ENCODE results near the gene REM2.
"Not testable (repeated sequence)": the region's sequence is repeated elsewhere in the genome, so short reads cannot be mapped to it uniquely, and the experiment has no call there.

Gene REM2

GRCh38 chr14:22897357-22897756, 14.3 kb downstream of the REM2 start:
- no peak for DNase-seq (ENCODE audit: low spot score)

DNA sequence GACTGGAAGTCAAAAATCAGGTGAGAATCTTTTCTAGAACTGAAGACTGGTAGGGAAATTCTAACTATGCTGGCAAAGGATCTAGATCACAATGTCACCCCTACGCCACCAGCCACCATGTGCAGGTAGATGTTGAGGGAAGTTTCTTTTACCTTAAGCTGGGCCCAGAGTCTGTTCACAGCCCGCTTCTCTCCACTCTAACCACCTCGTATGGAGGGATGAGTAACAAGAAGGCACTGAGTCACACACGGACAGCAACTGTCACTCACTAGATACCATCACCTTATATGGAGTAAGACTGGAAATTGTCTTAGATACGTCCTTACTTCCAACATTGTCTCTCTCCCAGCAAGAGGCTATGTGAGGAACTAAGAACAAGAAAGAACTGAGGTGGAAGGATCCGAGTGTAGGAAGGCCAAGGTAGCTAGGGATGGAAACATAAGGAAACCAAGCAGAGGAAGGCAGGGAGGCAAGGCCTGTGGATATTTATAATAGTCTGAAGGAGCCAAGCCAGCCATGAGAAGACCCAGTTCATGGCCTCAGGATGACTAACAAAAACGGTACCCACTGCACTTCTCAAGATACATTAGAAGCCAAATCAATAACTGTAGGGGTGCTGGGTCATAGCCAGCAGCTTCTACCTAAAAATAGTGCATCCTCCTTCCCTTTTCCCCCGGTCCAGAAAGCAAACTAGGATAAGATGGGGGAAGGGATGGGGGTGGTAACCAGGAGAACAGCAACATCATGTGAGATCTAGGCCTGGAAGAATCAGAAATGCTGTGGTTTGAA, 15.5 kb downstream of the REM2 start:
- no peak for DNase-seq (ENCODE audit: low spot score)

GRCh38 chr14:22900081-22900799, 17.2 kb downstream of the REM2 start:
- peak; percentile 81 for DNase-seq (ENCODE audit: low spot score)

DNA sequence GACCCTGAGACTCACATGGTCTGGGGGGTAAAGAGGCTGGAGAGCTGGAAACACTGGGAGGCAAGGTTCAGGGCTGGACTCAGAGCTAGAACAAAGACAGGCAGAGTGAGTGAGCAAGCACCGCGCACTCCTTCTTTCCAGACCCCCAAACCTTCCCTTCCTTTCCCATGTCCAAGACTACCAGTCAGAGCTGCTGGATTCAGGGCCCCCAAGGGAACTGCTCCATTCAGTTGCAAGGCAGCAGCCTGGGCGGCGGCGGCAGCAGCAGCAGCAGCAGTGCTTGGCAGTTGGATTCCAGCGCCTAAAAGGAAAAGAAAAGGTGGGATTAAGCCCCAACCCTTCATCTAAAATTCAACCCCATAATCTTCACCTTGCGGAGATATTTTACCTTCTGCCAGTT, 18.8 kb downstream of the REM2 start:
- DNase-seq (ENCODE audit: low spot score) = no peak

DNA sequence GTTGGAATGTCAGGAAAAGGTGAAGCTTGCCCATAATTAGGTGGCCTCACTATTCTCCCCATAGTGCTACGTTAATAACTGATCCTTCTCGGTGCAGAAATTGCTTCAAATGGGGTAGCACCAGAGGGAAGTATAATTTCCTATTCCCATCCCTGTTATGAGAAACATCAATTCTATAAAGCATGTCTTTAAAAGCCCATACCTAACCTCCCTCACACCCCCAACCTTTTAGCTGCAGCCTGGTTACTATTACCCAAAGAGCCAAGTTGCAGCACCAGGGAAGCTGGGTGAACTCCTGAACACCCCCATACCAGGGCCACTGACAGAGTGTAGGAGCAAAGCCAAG, 20.7 kb downstream of the REM2 start:
- DNase-seq (ENCODE audit: low spot score) = no peak

GRCh38 chr14:22905627-22906026, 22.6 kb downstream of the REM2 start:
- DNase-seq (ENCODE audit: low spot score) = no peak

- no peak for DNase-seq (ENCODE audit: low spot score)
Measured at GRCh38 chr14:22906073-22906472, 23.1 kb downstream of the REM2 start.

DNA sequence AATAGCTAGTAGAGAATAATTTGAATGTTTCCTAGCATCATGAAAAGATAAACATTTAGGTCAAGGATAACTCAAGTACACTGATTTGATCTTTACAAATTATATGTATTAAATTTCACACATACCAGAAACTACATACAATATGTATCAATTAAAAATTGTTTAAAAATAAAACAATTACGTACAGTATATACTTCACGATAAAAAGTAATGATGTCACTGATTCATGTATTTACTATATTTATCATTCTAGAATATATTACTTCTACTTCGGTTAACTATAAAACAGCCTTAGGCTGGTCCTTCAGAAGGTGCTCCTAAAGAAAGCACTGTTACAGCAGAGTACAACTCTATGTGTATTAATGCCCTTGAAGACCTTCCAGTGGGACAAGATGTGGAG, 24.4 kb downstream of the REM2 start:
- DNase-seq (ENCODE audit: low spot score) = no peak

DNA sequence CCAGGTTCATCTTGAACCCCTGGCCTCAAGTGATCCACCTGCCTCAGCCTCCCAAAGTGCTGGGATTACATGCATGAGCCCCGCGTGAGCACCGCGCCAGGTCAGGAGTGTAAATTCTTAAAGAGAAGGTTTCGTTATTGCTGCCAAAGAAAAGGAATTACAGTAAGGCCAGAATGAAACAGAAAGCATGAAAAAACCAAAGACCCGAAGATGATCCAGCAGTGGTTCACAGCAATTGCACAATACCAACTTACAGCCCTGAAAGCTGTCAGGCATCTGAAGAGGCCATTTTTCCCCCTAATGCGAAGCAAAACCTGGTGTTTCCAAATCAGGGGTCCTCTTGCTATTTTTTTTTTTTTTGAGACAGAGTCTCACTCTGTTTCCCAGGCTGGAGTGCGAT, 25.6 kb downstream of the REM2 start:
- DNase-seq (ENCODE audit: low spot score) = no peak

- no peak for DNase-seq (ENCODE audit: low spot score)
Measured at GRCh38 chr14:22910916-22911315, 27.9 kb downstream of the REM2 start.

- DNase-seq (ENCODE audit: low spot score) = not testable (repeated sequence)
Measured at GRCh38 chr14:22914836-22915235, 31.8 kb downstream of the REM2 start.

DNA sequence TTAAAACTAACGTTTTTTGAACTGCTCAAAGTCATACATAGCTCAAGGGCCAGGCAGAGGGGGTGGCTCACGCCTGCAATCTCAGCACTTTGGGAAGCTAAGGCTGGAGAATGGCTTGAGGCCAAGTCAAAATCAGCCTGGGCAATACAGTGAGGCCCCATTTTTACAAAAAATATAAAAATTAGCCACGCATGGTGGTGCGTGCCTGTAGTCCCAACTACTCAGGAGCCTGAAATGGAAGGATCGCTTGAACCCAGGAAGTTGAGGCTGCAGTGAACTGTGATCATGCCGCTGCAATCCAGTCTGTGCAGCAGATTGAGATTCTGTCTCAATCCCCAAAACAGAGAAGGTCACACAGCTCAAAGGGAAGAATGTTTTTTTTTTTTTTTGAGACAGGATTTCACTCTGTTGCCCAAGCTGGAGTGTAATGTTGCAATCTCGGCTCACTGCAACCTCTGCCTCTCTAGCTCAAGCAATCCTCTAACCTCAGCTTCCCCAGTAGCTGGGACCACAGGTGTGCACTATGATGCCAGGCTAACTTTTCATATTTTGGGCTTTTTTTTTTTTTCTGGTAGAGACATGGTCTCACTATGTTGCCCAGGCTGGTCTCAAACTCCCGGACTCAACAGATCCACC, 33.0 kb downstream of the REM2 start:
- DNase-seq (ENCODE audit: low spot score) = no peak

DNA sequence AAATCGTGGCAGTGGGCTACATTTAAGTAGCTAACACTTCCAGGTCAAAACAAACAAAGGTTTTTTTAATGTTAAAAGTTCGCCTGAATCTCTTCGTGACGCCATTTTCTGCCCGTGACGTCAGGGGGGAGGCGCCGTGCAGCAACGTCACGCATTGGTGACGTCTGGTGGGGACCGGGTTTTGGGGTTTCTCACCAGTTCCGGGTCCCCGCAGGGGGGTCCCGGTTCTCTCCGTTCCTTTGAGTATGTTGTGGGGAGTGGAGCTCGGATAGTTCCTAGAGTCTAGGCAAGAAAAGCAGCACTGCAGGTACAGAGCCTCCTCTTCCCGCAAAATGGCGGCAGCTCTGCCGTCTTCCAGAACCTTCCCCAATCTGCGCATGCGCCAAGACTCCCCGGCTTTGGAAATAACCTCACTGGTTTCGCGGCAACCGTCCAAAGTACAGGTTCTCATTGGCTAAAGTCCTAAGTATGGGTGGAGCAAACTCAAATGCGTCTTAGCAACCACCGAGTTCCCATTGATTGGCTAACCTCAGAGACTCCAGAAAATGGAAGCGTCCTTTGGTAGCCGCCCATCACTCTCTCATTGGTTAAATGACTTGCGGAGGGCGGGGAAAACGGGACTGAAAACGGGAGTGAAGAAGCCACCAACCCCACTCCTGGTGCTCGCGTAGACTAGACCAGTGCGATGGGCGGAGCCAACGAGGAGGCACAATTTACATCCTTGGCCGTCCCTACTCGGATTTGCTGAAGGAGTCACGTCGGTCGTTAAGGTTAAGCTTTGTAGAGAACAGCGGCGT, 36.0 kb downstream of the REM2 start, which contains the start of gene RBM23:
TSS of gene RBM23 (minus strand) at position 346 of the 797 bp plus-strand sequence.
- DNase-seq (ENCODE audit: low spot score) = peak; percentile 100

DNA sequence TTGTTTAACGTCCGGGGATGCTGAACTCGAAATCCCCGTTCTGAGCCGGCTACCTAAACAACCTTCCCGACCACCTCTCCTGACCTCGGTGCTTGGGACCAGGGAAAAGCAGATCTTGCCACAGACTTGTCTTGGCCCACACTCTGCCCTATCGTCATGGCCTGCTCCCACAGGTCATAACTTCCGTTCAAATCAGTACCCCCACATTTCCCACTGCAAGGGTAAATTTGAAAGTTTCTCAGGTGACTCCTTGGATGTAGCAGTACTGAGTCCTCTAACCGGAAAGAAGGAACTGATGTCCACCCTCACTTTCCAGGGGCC, 36.5 kb downstream of the REM2 start:
- DNase-seq (ENCODE audit: low spot score) = no peak

DNA sequence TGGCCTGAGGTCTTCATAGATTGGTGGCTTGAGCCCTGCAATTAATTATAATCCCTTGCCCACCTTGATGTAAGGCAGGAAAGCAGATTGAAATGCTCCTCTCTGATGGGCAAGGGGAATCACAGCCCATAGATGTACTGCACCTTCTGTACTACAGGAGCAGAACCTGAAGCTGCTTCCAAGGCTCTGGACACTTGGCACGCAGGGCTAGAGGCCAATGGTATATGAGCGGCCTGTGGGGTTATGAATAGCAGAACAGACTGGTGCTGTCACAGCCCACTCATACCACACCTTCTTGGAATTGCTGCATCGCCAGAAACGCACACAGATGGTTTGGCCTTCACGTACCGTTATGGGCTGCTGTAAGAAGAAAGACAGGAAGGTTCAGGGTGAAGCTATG, 37.7 kb downstream of the REM2 start:
- no peak for DNase-seq (ENCODE audit: low spot score)

GRCh38 chr14:22922294-22922693, 39.3 kb downstream of the REM2 start:
- no peak for DNase-seq (ENCODE audit: low spot score)

- no peak for DNase-seq (ENCODE audit: low spot score)
Measured at GRCh38 chr14:22923746-22924145, 40.7 kb downstream of the REM2 start.

GRCh38 chr14:22925513-22925912, 42.5 kb downstream of the REM2 start:
- no peak for DNase-seq (ENCODE audit: low spot score)

- no peak for DNase-seq (ENCODE audit: low spot score)
Measured at GRCh38 chr14:22926316-22926715, 43.3 kb downstream of the REM2 start.

DNA sequence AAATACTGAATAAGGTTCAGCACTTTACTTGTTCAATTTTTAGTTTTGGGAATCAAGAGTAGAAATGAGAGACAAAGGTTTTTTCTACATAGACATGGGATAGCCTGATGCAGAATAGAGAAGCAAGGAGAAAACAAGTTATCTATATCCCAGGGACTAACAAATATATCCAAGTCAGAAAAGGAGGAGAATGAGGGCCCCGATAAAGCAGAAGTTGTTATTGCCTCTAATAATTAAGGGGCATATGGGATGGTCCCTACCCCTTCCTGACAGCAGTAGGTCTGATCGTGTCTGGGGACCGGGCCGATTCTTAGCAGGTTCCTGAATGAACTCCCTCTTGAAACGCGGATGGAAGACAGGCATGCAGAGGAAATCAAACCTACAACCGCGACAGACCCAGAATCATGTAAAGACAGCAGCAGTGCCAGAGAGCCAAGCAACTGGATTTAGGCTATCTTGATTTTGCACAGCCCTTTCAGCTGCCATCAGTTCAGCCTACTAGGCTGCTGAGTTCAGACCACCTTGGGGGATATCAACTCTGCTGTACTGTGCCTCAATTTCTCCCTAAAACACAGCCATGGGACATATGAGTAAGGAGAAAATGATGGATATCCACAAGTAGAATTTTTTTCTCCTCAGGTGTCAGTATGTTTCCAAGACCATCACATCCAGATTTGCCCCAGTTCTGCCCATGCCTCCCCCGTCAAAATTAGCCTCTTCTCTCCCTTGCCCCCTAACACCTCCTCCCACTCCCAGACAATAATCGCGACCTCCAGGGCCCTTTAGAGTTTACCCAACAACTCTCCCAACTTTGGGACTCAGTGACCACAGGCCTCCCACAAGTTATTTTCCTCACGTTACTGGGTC, 45.4 kb downstream of the REM2 start:
- DNase-seq (ENCODE audit: low spot score) = no peak

All from ecto neural progenitor cell (in vitro differentiated cells).